Stimulated activated naive CD8-positive, alpha-beta T cell treated with anti-CD3 and anti-CD28 coated beads, Interleukin-15, Interleukin-2, amounts not matched to agents 100 ng/mL and 50 ng/mL, for 24 hours (primary cell): Measurements from ENCODE around the gene PRSS23.
"Not testable (repeated sequence)": the region's sequence is repeated elsewhere in the genome, so short reads cannot be mapped to it uniquely, and the experiment has no call there.

Experiments used
- H3K27ac Mint-ChIP-seq: one replicate; pipeline ENCODE4 v1.8.0; 2021; ENCODE audit warnings: mild to moderate bottlenecking, mixed read lengths
- H3K27me3 Mint-ChIP-seq: one replicate; pipeline ENCODE4 v1.8.0; 2021; ENCODE audit warnings: mixed read lengths
- H3K36me3 Mint-ChIP-seq: one replicate; pipeline ENCODE4 v1.8.0; 2021; ENCODE audit warnings: low read depth, mixed read lengths
- H3K4me1 Mint-ChIP-seq: one replicate; pipeline ENCODE4 v1.8.0; 2021; ENCODE audit warnings: low read depth, mixed read lengths
- H3K4me3 Mint-ChIP-seq: one replicate; pipeline ENCODE4 v1.8.0; 2021; ENCODE audit warnings: mild to moderate bottlenecking, mixed read lengths
- H3K9me3 Mint-ChIP-seq: one replicate; pipeline ENCODE4 v1.8.0; 2021; ENCODE audit warnings: mixed read lengths

The PRSS23 gene

GRCh38 chr11:86815726-86816125 lies 15.4 kb downstream of the PRSS23 start:
- Mint-ChIP-seq H3K27me3 (peaks cover 56% of the 10 kb centered on the region), H3K4me3 (no peak overlapping the region), H3K36me3 (no peaks in the 10 kb centered on the region), H3K4me1 (no peaks in the 10 kb centered on the region), H3K9me3 (no peaks in the 10 kb centered on the region), H3K27ac (no peak overlapping the region)

DNA sequence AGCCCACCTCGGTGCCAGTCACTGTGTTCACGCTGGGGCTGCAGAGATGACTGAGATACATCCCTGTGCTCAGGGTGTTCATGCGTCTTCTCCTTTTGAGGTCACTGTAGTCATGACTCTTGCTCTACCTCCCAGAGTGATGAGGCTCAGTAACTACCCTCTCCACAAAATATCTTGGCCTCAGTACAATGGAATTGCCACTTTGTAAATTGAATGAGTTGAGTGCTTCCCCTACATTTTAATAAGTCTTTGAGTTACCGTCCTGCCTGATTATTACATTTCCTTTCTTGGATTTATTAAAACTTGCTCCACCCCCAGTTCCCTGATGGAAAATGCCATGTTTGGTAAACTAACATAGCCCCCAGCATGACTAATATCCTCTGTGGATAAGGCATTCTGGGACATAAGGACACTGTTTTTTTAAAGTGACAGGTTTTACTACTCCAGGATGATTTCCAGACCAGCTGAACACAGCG lies 15.9 kb downstream of the PRSS23 start:
- Mint-ChIP-seq H3K4me3 (no peak overlapping the region), H3K27ac (no peak overlapping the region), H3K36me3 (no peaks in the 10 kb centered on the region), H3K27me3 (peaks cover 51% of the 10 kb centered on the region), H3K4me1 (no peaks in the 10 kb centered on the region), H3K9me3 (no peaks in the 10 kb centered on the region)

DNA sequence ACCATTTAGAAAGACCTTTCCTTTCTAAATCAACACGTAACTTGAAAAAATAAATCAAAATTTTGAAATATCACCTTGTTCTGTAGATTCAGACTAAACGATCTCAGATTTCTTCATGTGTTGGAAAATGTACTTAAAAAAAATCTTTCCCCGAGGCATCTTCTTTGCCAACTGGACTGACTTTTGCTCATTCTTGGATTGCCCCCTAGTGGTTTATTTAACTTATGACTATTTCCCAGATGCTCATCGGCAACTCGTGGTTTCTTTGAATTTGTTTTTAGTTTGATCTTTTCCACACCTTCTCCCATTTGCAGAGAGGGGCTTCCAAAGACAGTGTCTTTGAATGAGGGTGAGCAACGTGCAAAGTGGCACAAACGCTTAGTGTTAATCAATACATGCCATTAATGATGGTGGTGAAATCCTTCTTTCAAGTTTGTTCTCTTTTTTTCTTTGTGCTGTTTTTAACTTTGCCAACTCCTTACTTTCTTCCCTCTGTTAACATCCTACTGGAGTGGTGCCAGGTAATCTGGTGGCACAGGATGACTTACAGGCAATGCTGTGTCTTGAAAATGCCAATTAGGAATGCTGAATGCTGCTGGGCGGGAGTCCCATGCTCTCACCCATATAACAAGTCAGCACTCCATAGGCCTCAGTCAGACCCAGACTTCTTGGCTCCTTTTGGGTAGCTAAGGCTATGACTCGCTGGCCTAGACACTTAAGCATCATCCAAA lies 18.3 kb downstream of the PRSS23 start:
- H3K27ac Mint-ChIP-seq = no peak overlapping the region
- no peaks in the 10 kb centered on the region for H3K36me3 Mint-ChIP-seq
- peaks cover 43% of the 10 kb centered on the region for H3K27me3 Mint-ChIP-seq
- no peak overlapping the region for H3K4me3 Mint-ChIP-seq
- no peaks in the 10 kb centered on the region for H3K4me1 Mint-ChIP-seq
- no peaks in the 10 kb centered on the region for H3K9me3 Mint-ChIP-seq

DNA sequence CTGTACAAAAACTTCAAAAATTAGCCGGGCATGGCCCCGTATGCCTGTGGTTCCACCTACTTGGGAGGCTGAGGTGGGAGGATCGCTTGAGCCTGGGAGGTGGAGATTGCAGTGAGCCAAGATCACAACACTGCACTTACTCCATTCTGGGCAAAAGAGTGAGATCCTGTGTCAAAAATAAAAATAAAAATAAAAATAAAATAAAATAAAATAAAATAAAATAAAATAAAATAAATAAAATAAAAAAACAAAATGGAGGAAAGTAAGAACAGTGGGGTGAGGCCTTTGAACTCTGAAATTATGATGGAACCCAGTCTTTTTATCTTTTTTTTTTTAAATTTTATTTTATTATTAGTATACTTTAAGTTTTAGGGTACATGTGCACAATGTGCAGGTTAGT lies 23.8 kb downstream of the PRSS23 start:
- H3K27me3 Mint-ChIP-seq, H3K4me1 Mint-ChIP-seq, H3K9me3 Mint-ChIP-seq: not testable (repeated sequence)

GRCh38 chr11:86834376-86834775 lies 34.0 kb downstream of the PRSS23 start:
- H3K9me3 Mint-ChIP-seq, H3K4me1 Mint-ChIP-seq, H3K27ac Mint-ChIP-seq, H3K4me3 Mint-ChIP-seq, H3K36me3 Mint-ChIP-seq: not testable (repeated sequence)
- peaks cover 15% of the 10 kb centered on the region for H3K27me3 Mint-ChIP-seq

More for the DNA sequence above, 23.8 kb downstream of the PRSS23 start:
- H3K4me3 Mint-ChIP-seq, H3K27ac Mint-ChIP-seq, H3K36me3 Mint-ChIP-seq: not testable (repeated sequence)

DNA sequence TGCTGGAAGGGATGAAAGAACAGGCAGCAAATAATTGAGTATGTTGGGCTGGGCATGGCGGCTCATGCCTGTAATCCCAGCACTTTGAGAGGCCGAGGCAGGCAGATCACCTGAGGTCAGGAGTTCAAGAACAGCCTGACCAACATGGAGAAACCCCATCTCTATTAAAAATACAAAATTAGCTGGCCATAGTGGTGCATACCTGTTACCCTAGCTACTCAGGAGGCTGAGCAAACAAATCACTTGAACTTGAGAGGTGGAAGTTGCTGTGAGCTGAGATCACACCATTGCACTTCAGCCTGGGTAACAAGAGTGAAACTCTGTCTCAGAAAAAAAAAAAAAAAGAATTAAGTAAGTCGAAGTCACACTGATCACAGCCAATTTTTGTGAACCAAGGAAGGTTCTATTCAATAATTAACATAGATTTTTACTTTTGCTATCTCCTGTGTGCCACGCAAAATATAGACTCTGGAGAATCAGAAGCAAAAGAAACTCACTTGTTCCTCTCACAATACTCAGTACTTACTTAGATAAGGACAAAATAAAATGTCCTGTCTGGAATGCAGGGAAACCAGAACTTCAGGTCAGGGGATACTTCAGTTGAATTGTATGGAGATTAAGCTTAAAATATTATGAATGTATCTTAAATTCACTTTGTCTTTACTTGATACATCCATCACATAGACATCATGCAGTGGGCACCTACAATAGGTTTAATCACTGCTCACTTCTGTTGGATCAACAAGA lies 44.6 kb downstream of the PRSS23 start:
- not testable (repeated sequence) for H3K27ac Mint-ChIP-seq, H3K36me3 Mint-ChIP-seq, H3K4me1 Mint-ChIP-seq, H3K9me3 Mint-ChIP-seq, H3K4me3 Mint-ChIP-seq
- H3K27me3 Mint-ChIP-seq = peaks cover 14% of the 10 kb centered on the region

DNA sequence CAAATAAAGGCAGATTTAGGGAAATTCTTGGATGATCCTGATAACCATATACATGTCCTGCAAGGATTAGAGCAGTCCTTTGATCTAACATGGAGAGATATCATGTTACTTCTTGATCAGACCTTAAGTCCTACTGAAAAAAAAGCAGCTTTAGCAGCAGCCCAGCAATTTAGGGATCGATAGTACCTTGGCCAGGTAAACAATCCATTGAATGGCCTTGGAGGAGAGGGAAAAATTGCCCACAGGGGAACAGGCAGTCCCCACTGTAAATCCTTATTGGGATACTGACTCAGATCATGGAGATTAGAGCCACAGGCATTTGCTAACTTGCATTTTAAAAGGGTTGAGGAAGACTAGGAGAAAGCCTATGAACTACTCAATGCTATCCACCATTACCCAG lies 47.8 kb downstream of the PRSS23 start:
- Mint-ChIP-seq H3K9me3 (no peaks in the 10 kb centered on the region), H3K27ac (no peak overlapping the region), H3K4me1 (no peaks in the 10 kb centered on the region), H3K4me3 (no peak overlapping the region), H3K36me3 (no peaks in the 10 kb centered on the region), H3K27me3 (peaks cover 5% of the 10 kb centered on the region)

DNA sequence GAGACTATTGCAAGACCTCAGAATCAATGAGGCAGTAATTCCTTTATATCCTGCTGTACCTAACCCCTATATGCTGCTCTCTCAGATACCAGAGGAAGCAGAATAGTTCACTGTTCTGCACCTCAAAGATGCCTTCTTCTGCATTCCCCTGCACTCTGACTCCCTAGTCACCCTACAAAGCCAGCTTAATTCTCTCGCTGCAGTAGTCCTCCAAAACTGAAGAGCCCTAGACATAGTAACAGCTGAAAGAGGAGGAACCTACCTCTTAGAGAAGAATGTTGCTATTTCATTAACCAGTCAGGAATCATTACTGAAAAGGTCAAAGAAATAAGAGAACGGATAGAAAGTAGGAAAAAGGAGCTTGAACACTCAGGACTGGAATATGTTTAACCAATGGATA lies 49.3 kb downstream of the PRSS23 start:
- no peaks in the 10 kb centered on the region for H3K36me3 Mint-ChIP-seq
- no peaks in the 10 kb centered on the region for H3K4me1 Mint-ChIP-seq
- H3K27me3 Mint-ChIP-seq = peaks cover 5% of the 10 kb centered on the region
- no peaks in the 10 kb centered on the region for H3K9me3 Mint-ChIP-seq
- H3K4me3 Mint-ChIP-seq = no peak overlapping the region
- H3K27ac Mint-ChIP-seq = no peak overlapping the region
